HepG2 (cell line): ENCODE measurements around the gene STYXL1. TPM values are rescaled to one million over a fixed set of nuclear protein-coding genes. Genes with fewer than 3 reads are reported as not detected.
A peak's percentile ranks its signal among the peaks of the same experiment; 100 is the strongest.

ENCODE experiments used
- ATAC-seq: fragments of 200-7000 bp; cut with Tn5 transposase; 3 replicates; pipeline ENCODE4 v1.9.1; 2020; ENCODE audit warnings: mild to moderate bottlenecking, moderate library complexity
- BruUV-seq: library from RNA; stranded (reverse); fragments of 400-500 nt; replicated peaks from 2 replicates; lab custom pipeline; 2021; lab: Mats Ljungman, UMichigan
- CTCF ChIA-PET: fragments of 300-600 bp; formaldehyde crosslinking; extraction: SDS; loops from one replicate; lab custom pipeline; 2021; ENCODE audit warnings: low total read pairs, inconsistent platforms, low intra/inter-chr PET ratio; lab: Yijun Ruan, JAX
- POLR2A ChIA-PET: fragments of 350-600 bp; sonication (Branson Sonifier 250); formaldehyde crosslinking; loops from one replicate; lab custom pipeline; 2020; ENCODE audit warnings: antibody characterized with exemption, inconsistent platforms; lab: Yijun Ruan, JAX
- DNase-seq: peaks from one replicate; pipeline ENCODE4 v3.0.0-alpha.2; 2015; ENCODE audit warnings: low spot score
- FAIRE-seq: peaks from 3 replicates; lab custom pipeline; 2011; peaks lifted over from hg19 to GRCh38; lab: Jason Lieb, UNC
- H2AFZ ChIP-seq: one replicate; pipeline ENCODE4 v1.6.1; 2011; ENCODE audit warnings: low read length, inconsistent platforms
- H3K27ac ChIP-seq: fragments of 300-600 bp; 3 replicates; pipeline ENCODE4 v1.8.0; 2011; ENCODE audit warnings: mixed run types, mild to moderate bottlenecking, mixed read lengths, low read length, inconsistent platforms; ENCODE audit not compliant: insufficient read depth; ENCODE audit errors: extremely low read length
- H3K27me3 ChIP-seq, 2 experiments: fragments of 200-600 bp in 1 of 2; 2 replicates in 1 of 2; 3 replicates in 1 of 2; pipeline versions ENCODE4 v1.6.0 to v1.8.0; 2011; ENCODE audit warnings: low read length in 2 of 2, mild to moderate bottlenecking in 2 of 2, moderate library complexity in 2 of 2, inconsistent platforms in 1 of 2; ENCODE audit not compliant: insufficient read depth in 2 of 2, control insufficient read depth in 1 of 2
- H3K36me3 ChIP-seq, 2 experiments: fragments of 200-600 bp in 1 of 2; replicated peaks in 1 of 2; 2 replicates in 1 of 2; 3 replicates in 1 of 2; pipeline versions ENCODE4 v1.5.1 to v1.8.0; 2011; ENCODE audit warnings: low read length in 2 of 2, inconsistent platforms in 1 of 2; ENCODE audit not compliant: insufficient read depth in 2 of 2, control insufficient read depth in 1 of 2
- H3K4me1 ChIP-seq: 2 replicates; pipeline ENCODE4 v1.5.1; 2012; ENCODE audit warnings: low read length, inconsistent platforms; ENCODE audit not compliant: insufficient read depth
- H3K4me2 ChIP-seq: 2 replicates; pipeline ENCODE4 v1.6.0; 2011; ENCODE audit warnings: low read depth, low read length, inconsistent platforms
- H3K4me3 ChIP-seq, 3 experiments: fragments of 200-600 bp in 1 of 3; sonication (generic), shearing (Covaris generic) in 1 of 3; replicated peaks in 1 of 3; 2 replicates each; pipeline ENCODE4 v1.5.1; 2011 to 2016; ENCODE audit warnings: low read length in 3 of 3, inconsistent platforms in 2 of 3, low read depth in 2 of 3, mild to moderate bottlenecking in 2 of 3, control low read depth in 1 of 3, mixed read lengths in 1 of 3; ENCODE audit not compliant: insufficient read depth in 1 of 3
- H3K79me2 ChIP-seq: one replicate; pipeline ENCODE4 v1.6.1; 2011; ENCODE audit warnings: low read length, inconsistent platforms; ENCODE audit not compliant: insufficient read depth
- H3K9ac ChIP-seq: 2 replicates; pipeline ENCODE4 v1.6.0; 2011; ENCODE audit warnings: mild to moderate bottlenecking, low read depth, low read length, inconsistent platforms; ENCODE audit not compliant: insufficient read depth
- H3K9me3 ChIP-seq: 2 replicates; pipeline ENCODE4 v1.5.1; 2012; ENCODE audit warnings: mild to moderate bottlenecking, low read length
- H4K20me1 ChIP-seq: 2 replicates; pipeline ENCODE4 v1.6.0; 2011; ENCODE audit warnings: inconsistent platforms, mild to moderate bottlenecking, low read length, moderate library complexity; ENCODE audit not compliant: insufficient read depth
- GABPA ChIP-seq, 2 experiments: IDR thresholded peaks; 2 replicates each; pipeline ENCODE4 v1.6.1; 2011 to 2016; ENCODE audit warnings: low read depth in 2 of 2, low read length in 1 of 2, missing biosample characterization in 1 of 2, missing genetic modification characterization in 1 of 2
- PAF1 ChIP-seq: IDR thresholded peaks from 2 replicates; pipeline ENCODE4 v1.6.1; 2016; ENCODE audit warnings: missing genetic modification reagents, missing compliant biosample characterization
- SAP130 ChIP-seq: IDR thresholded peaks from 2 replicates; pipeline ENCODE4 v1.6.1; 2016; ENCODE audit warnings: low read depth
- SCMH1 ChIP-seq: sonication (generic); formaldehyde crosslinking; IDR thresholded peaks from 2 replicates; pipeline ENCODE4 v1.9.0; 2021; ENCODE audit warnings: missing genetic modification reagents, mild to moderate bottlenecking, borderline replicate concordance
- TEAD3 ChIP-seq: optimal IDR thresholded peaks from 2 replicates; pipeline ENCODE3; 2016; ENCODE audit warnings: borderline replicate concordance
- ZBTB38 ChIP-seq: sonication (generic); formaldehyde crosslinking; IDR thresholded peaks from 2 replicates; pipeline ENCODE4 v1.5.1; 2020; ENCODE audit warnings: mild to moderate bottlenecking, missing genetic modification reagents
- ZEB1 ChIP-seq: IDR thresholded peaks from 2 replicates; pipeline ENCODE4 v1.6.1; 2012; ENCODE audit warnings: mild to moderate bottlenecking, low read depth, inconsistent platforms; ENCODE audit not compliant: insufficient replicate concordance
- ZNF558 ChIP-seq: sonication (generic); formaldehyde crosslinking; IDR thresholded peaks from 2 replicates; pipeline ENCODE4 v1.9.0; 2022; ENCODE audit warnings: mild to moderate bottlenecking, missing genetic modification reagents, borderline replicate concordance
- ZNF589 ChIP-seq: sonication (generic); formaldehyde crosslinking; conservative IDR thresholded peaks from 2 replicates; pipeline ENCODE4 v1.8.0; 2022; ENCODE audit warnings: mild to moderate bottlenecking, moderate library complexity, missing genetic modification reagents
- WGBS: methylation state at CpG from one replicate; pipeline ENCODE4 v1.1.6; 2017; ENCODE audit warnings: low lambda C conversion rate; 5-methylcytosine and 5-hydroxymethylcytosine counted together
- in situ Hi-C: cut with HindIII; loops from 2 replicates; pipeline ENCODE4 v1.10.0; 2017; ENCODE audit warnings: low pct_unique_long_range_greater_than_20kb; ENCODE audit not compliant: extremely low pct_ligation_motif_present
- intact Hi-C: fragments of 100-400 bp; cut with micrococcal nuclease; formaldehyde crosslinking; loops from one replicate; pipeline ENCODE4 v1.10.0; 2022; ENCODE audit not compliant: unreplicated experiment
- polyA plus RNA-seq, 8 experiments: library from polyadenylated mRNA; depleted of rRNA in 3 of 8; stranded (reverse) in 7 of 8; unstranded in 1 of 8; fragments of >200 nt; fragmentation: Illumina TruSeq in 4 of 8; extraction: Trizol in 4 of 8; gene quantifications; 2 replicates each; pipeline versions ENCODE4 v1.2.1 to v1.2.3, GENCODE V29; 2011 to 2016; ENCODE audit warnings: low read depth in 4 of 8, missing spikeins in 1 of 8, mixed read lengths in 1 of 8; ENCODE audit not compliant: insufficient read depth in 1 of 8
- total RNA-seq, 5 experiments: library from RNA; depleted of rRNA; stranded (reverse); fragments of >200 nt; fragmentation: Illumina TruSeq; extraction: Trizol; gene quantifications; 2 replicates each; pipeline ENCODE4 v1.2.3, GENCODE V29; 2016; ENCODE audit warnings: low read depth in 1 of 5
- TF ChIP-seq, protein P1 (sequence below): sonication (generic); formaldehyde crosslinking; IDR thresholded peaks from 2 replicates; pipeline ENCODE4 v1.4.0; 2020; ENCODE audit warnings: low read depth, mild to moderate bottlenecking, missing genetic modification reagents
- TF ChIP-seq, protein P2 (sequence below): sonication (generic); formaldehyde crosslinking; IDR thresholded peaks from 2 replicates; pipeline ENCODE4 v1.5.0; 2020; ENCODE audit warnings: mild to moderate bottlenecking, missing genetic modification reagents
- TF ChIP-seq, protein P3 (sequence below): sonication (generic); formaldehyde crosslinking; IDR thresholded peaks from 2 replicates; pipeline ENCODE4 v1.9.0; 2021; ENCODE audit warnings: missing genetic modification reagents, borderline replicate concordance
- TF ChIP-seq, protein P4 (sequence below): sonication (generic); formaldehyde crosslinking; IDR thresholded peaks from 2 replicates; pipeline ENCODE4 v1.4.0; 2020; ENCODE audit warnings: mild to moderate bottlenecking, low read depth, missing genetic modification reagents

STYXL1 gene
- total and polyA plus RNA-seq, 2 of the 13 experiments (the other 11 are each of a cell fraction or from before 2014, with no cell fraction given): 23.9 to 38.3 TPM

DNA sequence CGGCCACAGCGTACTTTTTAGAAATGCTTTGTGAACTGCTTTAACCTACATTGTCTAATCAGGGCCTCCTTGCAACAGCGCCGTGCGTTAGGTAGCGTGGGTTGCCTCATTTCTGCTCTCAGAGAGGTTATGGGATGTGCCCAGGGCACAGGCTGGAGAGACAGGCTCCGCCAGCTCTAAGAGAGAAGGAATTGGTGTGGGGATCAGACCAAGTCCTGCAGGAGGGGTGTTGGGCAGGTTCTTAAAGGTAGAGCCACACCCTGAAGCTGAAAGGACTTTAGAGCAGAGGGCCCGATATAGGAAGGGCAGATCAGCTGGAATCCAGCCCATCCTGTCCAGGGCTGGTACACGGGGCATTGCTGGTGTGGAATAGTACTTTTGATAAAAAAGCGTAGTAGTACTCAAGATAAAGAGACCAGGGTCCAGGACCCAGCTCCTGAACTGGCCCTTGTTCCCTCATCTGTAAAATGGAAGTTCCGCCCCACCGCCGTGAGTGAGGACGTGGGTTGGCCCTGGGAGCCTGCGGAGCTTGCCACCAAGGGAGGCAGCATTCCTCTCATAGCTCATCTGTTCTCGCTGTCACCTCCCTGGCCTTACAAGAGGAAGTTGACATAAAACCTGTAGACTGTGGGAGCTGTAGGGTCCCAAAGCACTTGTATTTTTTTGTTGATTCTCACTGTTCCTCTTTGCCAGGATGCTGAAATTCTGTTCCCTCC is 90.6 kb downstream of the STYXL1 start:
- H3K4me1 ChIP-seq: peaks cover 88% of the 10 kb centered on the region
- no peak overlapping the region for H3K4me3 ChIP-seq
- 92% methylated on average over 12 of the region's 16 CpGs for WGBS
- no peaks in the 10 kb centered on the region for H3K27me3 ChIP-seq
- POLR2A ChIA-PET: interaction anchor here (1.2 to 2.8 kb wide), 6 partner anchors 11 to 42 kb away, joined by 3 to 14 read pairs (median 6); partner anchors contain the start of gene POR
- H2AFZ ChIP-seq: no peak overlapping the region
- peaks cover 56% of the 10 kb centered on the region for H3K79me2 ChIP-seq
- in situ Hi-C loops: loop anchor here (5.0 kb wide), 1 partner anchor 40 kb away; the partner anchor contains the start of gene POR
- peak overlapping the region; percentile 77 for H3K27ac ChIP-seq
- CTCF ChIA-PET: no interaction called here
- FAIRE-seq: no peak
- no peak overlapping the region for H3K4me2 ChIP-seq
- peak; percentile 47 for DNase-seq
- peaks cover 25 to 75% of the 10 kb centered on the region in 2 experiments for H3K36me3 ChIP-seq
- H4K20me1 ChIP-seq: peaks cover 55% of the 10 kb centered on the region
- ATAC-seq: no peak
- intact Hi-C loops: loop anchor here (2.0 kb wide), 1 partner anchor 50 kb away; no protein-coding TSS in a partner anchor
- BruUV-seq: no TSS peak
- 0 out of 2 replicates have a peak overlapping the region, but pooled peaks have one; percentile 20 for H3K9ac ChIP-seq
- no peaks in the 10 kb centered on the region for H3K9me3 ChIP-seq
- TF ChIP-seq TEAD3 (CRISPR knock-in tag) (peak; percentile 8), SCMH1 (CRISPR knock-in tag) (no peak), ZNF589 (no peak), GABPA (IDR thresholded peaks at IDR 0.05; ENCODE audit: low read depth, low read length) (no peak), GABPA (CRISPR knock-in tag; IDR thresholded peaks at IDR 0.05; ENCODE audit: low read depth) (no peak), ZBTB38 (peak; percentile 93), PAF1 (CRISPR knock-in tag) (no peak), ZNF558 (CRISPR knock-in tag) (no peak), ZEB1 (no peak), SAP130 (peak; percentile 32; the same call in 1 of the 2 replicates)
- TF ChIP-seq, protein P1, sequence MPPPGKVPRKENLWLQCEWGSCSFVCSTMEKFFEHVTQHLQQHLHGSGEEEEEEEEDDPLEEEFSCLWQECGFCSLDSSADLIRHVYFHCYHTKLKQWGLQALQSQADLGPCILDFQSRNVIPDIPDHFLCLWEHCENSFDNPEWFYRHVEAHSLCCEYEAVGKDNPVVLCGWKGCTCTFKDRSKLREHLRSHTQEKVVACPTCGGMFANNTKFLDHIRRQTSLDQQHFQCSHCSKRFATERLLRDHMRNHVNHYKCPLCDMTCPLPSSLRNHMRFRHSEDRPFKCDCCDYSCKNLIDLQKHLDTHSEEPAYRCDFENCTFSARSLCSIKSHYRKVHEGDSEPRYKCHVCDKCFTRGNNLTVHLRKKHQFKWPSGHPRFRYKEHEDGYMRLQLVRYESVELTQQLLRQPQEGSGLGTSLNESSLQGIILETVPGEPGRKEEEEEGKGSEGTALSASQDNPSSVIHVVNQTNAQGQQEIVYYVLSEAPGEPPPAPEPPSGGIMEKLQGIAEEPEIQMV: no peak
- TF ChIP-seq, protein P2, sequence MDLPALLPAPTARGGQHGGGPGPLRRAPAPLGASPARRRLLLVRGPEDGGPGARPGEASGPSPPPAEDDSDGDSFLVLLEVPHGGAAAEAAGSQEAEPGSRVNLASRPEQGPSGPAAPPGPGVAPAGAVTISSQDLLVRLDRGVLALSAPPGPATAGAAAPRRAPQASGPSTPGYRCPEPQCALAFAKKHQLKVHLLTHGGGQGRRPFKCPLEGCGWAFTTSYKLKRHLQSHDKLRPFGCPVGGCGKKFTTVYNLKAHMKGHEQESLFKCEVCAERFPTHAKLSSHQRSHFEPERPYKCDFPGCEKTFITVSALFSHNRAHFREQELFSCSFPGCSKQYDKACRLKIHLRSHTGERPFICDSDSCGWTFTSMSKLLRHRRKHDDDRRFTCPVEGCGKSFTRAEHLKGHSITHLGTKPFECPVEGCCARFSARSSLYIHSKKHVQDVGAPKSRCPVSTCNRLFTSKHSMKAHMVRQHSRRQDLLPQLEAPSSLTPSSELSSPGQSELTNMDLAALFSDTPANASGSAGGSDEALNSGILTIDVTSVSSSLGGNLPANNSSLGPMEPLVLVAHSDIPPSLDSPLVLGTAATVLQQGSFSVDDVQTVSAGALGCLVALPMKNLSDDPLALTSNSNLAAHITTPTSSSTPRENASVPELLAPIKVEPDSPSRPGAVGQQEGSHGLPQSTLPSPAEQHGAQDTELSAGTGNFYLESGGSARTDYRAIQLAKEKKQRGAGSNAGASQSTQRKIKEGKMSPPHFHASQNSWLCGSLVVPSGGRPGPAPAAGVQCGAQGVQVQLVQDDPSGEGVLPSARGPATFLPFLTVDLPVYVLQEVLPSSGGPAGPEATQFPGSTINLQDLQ (CRISPR knock-in tag): no peak
- TF ChIP-seq, protein P3, sequence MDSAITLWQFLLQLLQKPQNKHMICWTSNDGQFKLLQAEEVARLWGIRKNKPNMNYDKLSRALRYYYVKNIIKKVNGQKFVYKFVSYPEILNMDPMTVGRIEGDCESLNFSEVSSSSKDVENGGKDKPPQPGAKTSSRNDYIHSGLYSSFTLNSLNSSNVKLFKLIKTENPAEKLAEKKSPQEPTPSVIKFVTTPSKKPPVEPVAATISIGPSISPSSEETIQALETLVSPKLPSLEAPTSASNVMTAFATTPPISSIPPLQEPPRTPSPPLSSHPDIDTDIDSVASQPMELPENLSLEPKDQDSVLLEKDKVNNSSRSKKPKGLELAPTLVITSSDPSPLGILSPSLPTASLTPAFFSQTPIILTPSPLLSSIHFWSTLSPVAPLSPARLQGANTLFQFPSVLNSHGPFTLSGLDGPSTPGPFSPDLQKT (CRISPR knock-in tag): no peak
- TF ChIP-seq, protein P4, sequence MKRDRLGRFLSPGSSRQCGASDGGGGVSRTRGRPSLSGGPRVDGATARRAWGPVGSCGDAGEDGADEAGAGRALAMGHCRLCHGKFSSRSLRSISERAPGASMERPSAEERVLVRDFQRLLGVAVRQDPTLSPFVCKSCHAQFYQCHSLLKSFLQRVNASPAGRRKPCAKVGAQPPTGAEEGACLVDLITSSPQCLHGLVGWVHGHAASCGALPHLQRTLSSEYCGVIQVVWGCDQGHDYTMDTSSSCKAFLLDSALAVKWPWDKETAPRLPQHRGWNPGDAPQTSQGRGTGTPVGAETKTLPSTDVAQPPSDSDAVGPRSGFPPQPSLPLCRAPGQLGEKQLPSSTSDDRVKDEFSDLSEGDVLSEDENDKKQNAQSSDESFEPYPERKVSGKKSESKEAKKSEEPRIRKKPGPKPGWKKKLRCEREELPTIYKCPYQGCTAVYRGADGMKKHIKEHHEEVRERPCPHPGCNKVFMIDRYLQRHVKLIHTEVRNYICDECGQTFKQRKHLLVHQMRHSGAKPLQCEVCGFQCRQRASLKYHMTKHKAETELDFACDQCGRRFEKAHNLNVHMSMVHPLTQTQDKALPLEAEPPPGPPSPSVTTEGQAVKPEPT (CRISPR knock-in tag): no peak
